DND-41 (cell line): ENCODE measurements around the gene NFKBIZ.

Experiments used
- CTCF ChIP-seq: IDR thresholded peaks from 2 replicates; pipeline ENCODE4 v1.5.1; 2012; ENCODE audit warnings: borderline replicate concordance, low read length, moderate library complexity, mild to moderate bottlenecking; ENCODE audit not compliant: poor library complexity, severe bottlenecking; ENCODE audit errors: extremely low read depth
- EZH2 ChIP-seq: IDR thresholded peaks from 3 replicates; pipeline ENCODE4 v1.6.1; 2012; ENCODE audit warnings: borderline replicate concordance, low read depth, mild to moderate bottlenecking, moderate library complexity, low read length, inconsistent platforms; ENCODE audit not compliant: severe bottlenecking

- TF ChIP-seq CTCF (no peak), EZH2 (no peak)
Observed at GRCh38 chr3:101803939-101804338, 45.4 kb upstream of the NFKBIZ start.
